Nephron (organoid): Measurements from ENCODE around the gene RIMBP2.

Source experiments
- H3K27ac Mint-ChIP-seq, 3 experiments: 2 replicates each; pipeline ENCODE4 v1.8.0; 2020; ENCODE audit warnings: mixed read lengths in 3 of 3, mild to moderate bottlenecking in 2 of 3, moderate library complexity in 1 of 3
- H3K27me3 Mint-ChIP-seq: 2 replicates; pipeline ENCODE4 v1.8.0; 2021; ENCODE audit warnings: low read depth, mild to moderate bottlenecking, moderate library complexity, mixed read lengths
- H3K36me3 Mint-ChIP-seq: 2 replicates; pipeline ENCODE4 v1.8.0; 2020; ENCODE audit warnings: low read depth, mixed read lengths
- H3K4me1 Mint-ChIP-seq: 2 replicates; pipeline ENCODE4 v1.8.0; 2020; ENCODE audit warnings: mixed read lengths
- H3K4me3 Mint-ChIP-seq, 3 experiments: 2 replicates each; pipeline ENCODE4 v1.8.0; 2020; ENCODE audit warnings: mild to moderate bottlenecking in 3 of 3, mixed read lengths in 3 of 3, moderate library complexity in 2 of 3
- H3K9me3 Mint-ChIP-seq: 2 replicates; pipeline ENCODE4 v1.8.0; 2020; ENCODE audit warnings: mixed read lengths
- TF ChIP-seq, protein P1 (sequence below), 3 experiments: fragments of 200-600 bp; sonication (generic); IDR thresholded peaks; one replicate each; pipeline ENCODE4 v1.5.0; 2021; ENCODE audit warnings: antibody characterized with exemption in 3 of 3; ENCODE audit not compliant: unreplicated experiment in 3 of 3

The RIMBP2 gene

DNA sequence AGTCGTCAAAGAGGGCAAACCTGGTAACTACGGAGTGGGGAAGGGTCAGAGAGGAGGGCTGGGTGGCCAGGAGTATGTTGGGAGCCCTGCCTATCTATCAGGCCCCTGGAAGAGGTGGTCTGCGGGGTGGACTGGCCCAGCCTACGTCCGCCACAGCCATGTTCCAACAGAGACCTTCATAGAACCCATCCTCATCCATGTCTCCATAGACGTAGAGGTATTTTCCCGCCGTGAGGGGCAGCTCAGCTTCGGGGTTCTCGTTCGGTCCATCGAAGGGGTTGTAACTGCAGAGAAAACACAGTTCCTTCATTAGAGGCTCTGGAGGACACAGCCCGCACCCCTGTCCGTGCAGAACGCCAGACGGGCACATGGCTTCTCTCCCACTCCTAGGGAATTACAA lies 271.1 kb downstream of the RIMBP2 start:
- peaks cover 27% of the 10 kb centered on the region for H3K36me3 Mint-ChIP-seq
- H3K4me3 Mint-ChIP-seq, result no peak overlapping the region
- peaks cover 7% of the 10 kb centered on the region for H3K27me3 Mint-ChIP-seq
- no peak overlapping the region for H3K27ac Mint-ChIP-seq
- TF ChIP-seq, protein P1, sequence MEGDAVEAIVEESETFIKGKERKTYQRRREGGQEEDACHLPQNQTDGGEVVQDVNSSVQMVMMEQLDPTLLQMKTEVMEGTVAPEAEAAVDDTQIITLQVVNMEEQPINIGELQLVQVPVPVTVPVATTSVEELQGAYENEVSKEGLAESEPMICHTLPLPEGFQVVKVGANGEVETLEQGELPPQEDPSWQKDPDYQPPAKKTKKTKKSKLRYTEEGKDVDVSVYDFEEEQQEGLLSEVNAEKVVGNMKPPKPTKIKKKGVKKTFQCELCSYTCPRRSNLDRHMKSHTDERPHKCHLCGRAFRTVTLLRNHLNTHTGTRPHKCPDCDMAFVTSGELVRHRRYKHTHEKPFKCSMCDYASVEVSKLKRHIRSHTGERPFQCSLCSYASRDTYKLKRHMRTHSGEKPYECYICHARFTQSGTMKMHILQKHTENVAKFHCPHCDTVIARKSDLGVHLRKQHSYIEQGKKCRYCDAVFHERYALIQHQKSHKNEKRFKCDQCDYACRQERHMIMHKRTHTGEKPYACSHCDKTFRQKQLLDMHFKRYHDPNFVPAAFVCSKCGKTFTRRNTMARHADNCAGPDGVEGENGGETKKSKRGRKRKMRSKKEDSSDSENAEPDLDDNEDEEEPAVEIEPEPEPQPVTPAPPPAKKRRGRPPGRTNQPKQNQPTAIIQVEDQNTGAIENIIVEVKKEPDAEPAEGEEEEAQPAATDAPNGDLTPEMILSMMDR (IDR thresholded peaks at IDR 0.05; ENCODE audit: unreplicated experiment in 3 of 3), result no peak
- no peaks in the 10 kb centered on the region for H3K4me1 Mint-ChIP-seq
- H3K9me3 Mint-ChIP-seq, result peaks cover 6% of the 10 kb centered on the region

DNA sequence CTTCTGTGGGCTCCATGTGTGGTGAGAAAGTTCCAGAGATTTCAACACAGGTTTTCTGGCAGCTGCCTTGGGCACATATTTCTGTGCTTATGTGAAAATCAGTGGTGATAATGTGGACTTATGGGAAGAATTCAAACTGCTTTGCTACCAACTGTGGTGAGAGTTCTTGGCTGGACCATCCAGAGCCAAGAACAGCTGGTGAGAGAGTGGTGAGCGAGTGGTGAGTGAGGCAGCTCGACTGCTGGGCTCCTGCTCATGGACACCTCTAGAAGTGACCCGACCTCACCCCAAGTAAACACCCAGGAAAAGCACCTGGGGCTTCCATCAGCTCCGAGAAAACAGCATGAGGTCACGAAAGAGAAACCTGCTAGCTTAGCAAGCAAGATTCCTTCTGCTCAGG lies 272.0 kb downstream of the RIMBP2 start:
- Mint-ChIP-seq H3K36me3 (peaks cover 33% of the 10 kb centered on the region), H3K4me3 (no peak overlapping the region), H3K27me3 (peaks cover under 1% of the 10 kb centered on the region), H3K27ac (no peak overlapping the region), H3K9me3 (peaks cover 11% of the 10 kb centered on the region), H3K4me1 (no peaks in the 10 kb centered on the region)
- TF ChIP-seq, protein P1 (IDR thresholded peaks at IDR 0.05; ENCODE audit: unreplicated experiment in 3 of 3), result no peak

DNA sequence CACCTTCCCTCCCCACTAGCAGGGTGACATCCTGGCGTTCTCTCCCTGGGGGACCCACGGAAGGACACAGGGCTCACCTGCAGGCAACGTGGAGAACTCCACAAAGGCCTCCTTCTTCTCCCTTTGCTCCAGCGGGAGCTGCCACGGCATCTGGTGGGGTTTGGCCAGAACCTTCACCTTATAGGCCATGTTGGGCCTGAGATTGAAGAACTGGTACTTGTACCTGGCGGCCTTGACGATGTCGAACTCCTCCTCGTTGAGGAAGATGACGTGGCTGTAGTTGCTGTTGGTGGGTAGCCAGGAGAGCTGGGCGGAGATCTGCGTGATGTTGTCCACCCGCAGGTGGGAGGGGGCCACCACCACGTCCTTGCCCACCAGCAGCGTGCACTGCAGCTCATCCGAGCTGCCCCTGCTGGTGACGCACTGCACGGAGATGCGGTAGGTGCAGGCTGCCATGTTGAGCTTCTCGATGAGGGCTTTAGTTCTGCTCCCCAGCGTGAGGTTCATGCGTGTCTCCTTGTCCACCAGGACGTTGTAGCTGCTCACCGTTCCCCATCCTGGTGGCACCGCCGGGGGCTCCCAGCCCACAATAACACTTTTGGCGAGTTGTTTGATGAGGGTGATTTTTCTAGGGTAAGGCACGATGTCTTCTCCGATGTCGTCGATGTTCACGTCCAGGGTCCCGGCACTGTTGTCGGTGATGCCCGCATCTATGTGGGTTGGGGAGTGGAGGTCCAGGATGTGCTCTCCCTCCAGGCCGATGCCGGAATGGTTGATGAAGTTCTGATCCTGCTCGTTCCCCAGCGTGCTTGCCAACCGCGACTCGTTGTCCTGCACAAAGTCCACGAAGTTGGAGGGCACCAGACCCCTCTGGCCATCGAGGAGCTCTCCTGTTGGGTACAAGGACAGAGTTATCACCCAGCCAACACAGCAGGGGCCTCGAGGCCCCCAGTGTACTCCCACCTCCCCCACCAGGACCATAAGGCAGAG lies 274.0 kb downstream of the RIMBP2 start:
- no peak overlapping the region for H3K4me3 Mint-ChIP-seq
- no peaks in the 10 kb centered on the region for H3K27me3 Mint-ChIP-seq
- H3K9me3 Mint-ChIP-seq, result peaks cover 16% of the 10 kb centered on the region
- no peak overlapping the region for H3K27ac Mint-ChIP-seq
- no peaks in the 10 kb centered on the region for H3K4me1 Mint-ChIP-seq
- H3K36me3 Mint-ChIP-seq, result peaks cover 35% of the 10 kb centered on the region
- TF ChIP-seq, protein P1 (IDR thresholded peaks at IDR 0.05; ENCODE audit: unreplicated experiment in 3 of 3), result no peak

DNA sequence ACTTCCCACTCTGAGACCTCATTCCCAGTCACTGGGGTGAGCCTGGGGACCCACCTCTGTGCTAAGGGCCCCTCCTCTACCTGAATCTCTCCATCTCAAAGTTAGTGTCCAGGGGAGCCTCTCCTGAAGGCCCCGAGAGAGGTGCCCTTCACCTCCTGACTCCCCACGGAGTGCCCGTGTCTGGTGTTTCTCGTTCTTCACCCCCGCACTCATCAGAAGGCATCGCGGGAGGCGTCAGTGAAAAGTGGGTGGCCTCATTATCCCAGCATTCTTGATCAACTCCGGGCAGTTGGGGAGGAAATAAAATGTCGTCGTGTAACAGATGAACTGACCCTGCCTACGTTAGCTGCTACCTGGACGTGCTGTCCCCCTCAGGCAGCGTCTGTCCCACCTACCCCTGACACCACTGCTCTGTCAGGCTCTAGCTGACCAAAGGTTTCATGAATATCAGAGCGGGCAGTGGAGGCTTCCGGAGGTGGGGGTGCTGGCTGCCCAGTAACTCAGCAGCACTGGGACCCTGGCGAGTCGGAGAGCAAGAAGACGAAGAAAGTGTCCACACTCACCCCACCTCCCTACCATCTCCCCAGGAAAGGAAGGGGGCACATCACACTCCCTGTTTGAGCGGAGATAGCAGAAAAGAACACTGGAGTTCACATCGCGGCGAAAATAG lies 275.6 kb downstream of the RIMBP2 start:
- TF ChIP-seq, protein P1 (IDR thresholded peaks at IDR 0.05; ENCODE audit: unreplicated experiment in 3 of 3), result no peak
- H3K4me3 Mint-ChIP-seq, result no peak overlapping the region
- peaks cover 35% of the 10 kb centered on the region for H3K36me3 Mint-ChIP-seq
- no peaks in the 10 kb centered on the region for H3K4me1 Mint-ChIP-seq
- H3K27me3 Mint-ChIP-seq, result no peaks in the 10 kb centered on the region
- H3K27ac Mint-ChIP-seq, result no peak overlapping the region
- H3K9me3 Mint-ChIP-seq, result peaks cover 16% of the 10 kb centered on the region

DNA sequence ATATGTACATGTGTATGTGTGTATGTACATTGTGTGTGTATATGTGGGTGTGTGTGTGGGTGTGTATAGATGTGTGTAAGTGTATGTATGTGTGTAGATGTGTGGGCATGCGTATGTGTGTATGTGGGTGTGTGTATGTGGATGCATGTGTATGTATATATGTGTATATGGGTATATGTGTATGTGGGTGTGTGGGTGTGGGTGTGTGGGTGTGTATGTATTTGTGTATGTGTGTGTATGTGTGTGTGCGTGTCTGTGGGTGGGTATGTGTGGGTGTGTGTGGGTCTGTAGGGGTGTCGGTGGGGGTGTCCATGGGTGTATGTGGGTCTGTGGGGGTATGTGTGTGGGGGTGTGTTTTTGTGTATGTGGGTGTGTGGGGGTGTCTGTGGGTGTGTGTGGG lies 276.8 kb downstream of the RIMBP2 start:
- Mint-ChIP-seq H3K4me3 (no peak overlapping the region), H3K27ac (no peak overlapping the region), H3K4me1 (no peaks in the 10 kb centered on the region), H3K9me3 (peaks cover 16% of the 10 kb centered on the region), H3K27me3 (no peaks in the 10 kb centered on the region), H3K36me3 (peaks cover 32% of the 10 kb centered on the region)
- TF ChIP-seq, protein P1 (IDR thresholded peaks at IDR 0.05; ENCODE audit: unreplicated experiment in 3 of 3), result no peak
